Spleen (tissue), 11 donors: ENCODE results near the gene TAS2R46. TPM values are rescaled to one million over a fixed set of nuclear protein-coding genes. Genes with fewer than 3 reads are reported as not detected.

Experiments
- DNase-seq: peaks from one replicate; pipeline ENCODE4 v3.0.0-alpha.2; 2020
- H3K27ac ChIP-seq, 8 donors: fragments of 200-600 bp; sonication (generic) in 7 of 8; 1 replicate in 4 of 8; 2 replicates in 4 of 8; pipeline versions ENCODE4 v1.5.0 to v1.8.0; 2016 to 2021; ENCODE audit warnings: inconsistent platforms in 4 of 8, mild to moderate bottlenecking in 4 of 8, moderate library complexity in 1 of 8
- H3K27me3 ChIP-seq, 7 donors: fragments of 200-600 bp; sonication (generic) in 6 of 7; replicated peaks in 1 of 7; 1 replicate in 4 of 7; 2 replicates in 3 of 7; pipeline versions ENCODE4 v1.5.0 to v1.8.0; 2016 to 2021; ENCODE audit warnings: inconsistent platforms in 3 of 7, mild to moderate bottlenecking in 1 of 7
- H3K36me3 ChIP-seq, 6 donors: fragments of 200-600 bp; sonication (generic) in 5 of 6; 1 replicate in 4 of 6; 2 replicates in 2 of 6; pipeline versions ENCODE4 v1.5.0 to v1.8.0; 2016 to 2021; ENCODE audit warnings: inconsistent platforms in 2 of 6
- H3K4me1 ChIP-seq, 6 donors: fragments of 200-600 bp; sonication (generic) in 5 of 6; 1 replicate in 3 of 6; 2 replicates in 3 of 6; pipeline versions ENCODE4 v1.5.0 to v1.8.0; 2016 to 2021; ENCODE audit warnings: inconsistent platforms in 3 of 6
- H3K4me3 ChIP-seq, 8 donors: fragments of 200-600 bp; sonication (generic) in 7 of 8; 1 replicate in 4 of 8; 2 replicates in 4 of 8; pipeline versions ENCODE4 v1.5.0 to v1.8.0; 2016 to 2021; ENCODE audit warnings: inconsistent platforms in 4 of 8, mild to moderate bottlenecking in 4 of 8, moderate library complexity in 2 of 8
- H3K9me3 ChIP-seq, 8 donors: fragments of 200-600 bp; sonication (generic) in 7 of 8; 1 replicate in 4 of 8; 2 replicates in 4 of 8; pipeline versions ENCODE4 v1.5.0 to v1.8.0; 2016 to 2021; ENCODE audit warnings: inconsistent platforms in 4 of 8
- CTCF ChIP-seq, 11 experiments: fragments of 200-600 bp in 7 of 11; fragments of 450-650 bp in 4 of 11; sonication (generic) in 4 of 11; IDR thresholded peaks in 8 of 11; conservative IDR thresholded peaks in 3 of 11; 1 replicate in 7 of 11; 2 replicates in 4 of 11; pipeline versions ENCODE4 v1.4.0 to v1.8.0; 2016 to 2021; ENCODE audit warnings: antibody characterized with exemption in 11 of 11, inconsistent platforms in 4 of 11, mild to moderate bottlenecking in 1 of 11
- POLR2A ChIP-seq, 3 donors: fragments of 450-650 bp; IDR thresholded peaks; one replicate each; pipeline ENCODE4 v1.5.1; 2017; ENCODE audit warnings: antibody characterized with exemption in 3 of 3, mild to moderate bottlenecking in 1 of 3
- POLR2AphosphoS5 ChIP-seq, 3 donors: sonication (generic); formaldehyde crosslinking; IDR thresholded peaks; one replicate each; pipeline ENCODE4 v1.5.1; 2017; ENCODE audit warnings: antibody characterized with exemption in 3 of 3
- WGBS, 5 donors: extraction: QIAGEN DNeasy Blood & Tissue Kit in 3 of 5; methylation state at CpG; one replicate each; pipeline versions ENCODE4 v1.1.5 to v1.1.7; 2013 to 2018; 5-methylcytosine and 5-hydroxymethylcytosine counted together
- intact Hi-C: fragments of 100-400 bp; cut with DNase I; formaldehyde crosslinking; loops from one replicate; pipeline ENCODE4 v1.15.0; 2023; ENCODE audit warnings: low total_unique reads
- polyA plus RNA-seq, 3 donors: library from polyadenylated mRNA; stranded (reverse); fragments of 200-250 nt; gene quantifications; one replicate each; pipeline ENCODE4 v1.2.1, GENCODE V29; 2013
- total RNA-seq, 7 donors: library from RNA; depleted of rRNA in 3 of 7; stranded (reverse); fragments of >200 nt in 3 of 7; fragmentation: NEBNext Ultra II Directional in 4 of 7; extraction: Animal tissue kit (Norgen Biotek cat#: 25700) in 4 of 7; gene quantifications; one replicate each; pipeline versions ENCODE4 v1.1.0 to v1.2.1, GENCODE V29; 2016 to 2021
- donor health status: healthy with polysubstance abuse.
- donor health status: DM: no; HTN: no; CAD: no; lungs with moderate emphysema.
- donor health status: DM: no; HTN: no; CAD: no.
- donor health status: Bipolar disorder and iron deficiency.
- donor health status: healthy.
- donor health status: DM: no; HTN: no; CAD: no.
- donor health status: DM: yes; HTN: yes; CAD: no.

TAS2R46 gene
- total and polyA plus RNA-seq, 10 donors, result 2.9 to 8.8 (median 4.9) TPM; not detected in 3

- Histone ChIP-seq H3K27ac (no peak overlapping the region), H3K4me3 (no peak overlapping the region), H3K27me3 (no peaks in the 10 kb centered on the region), H3K36me3 (no peaks in the 10 kb centered on the region), H3K9me3 (peaks cover 0 to 48% (median 9%) of the 10 kb centered on the region in 8 donors), H3K4me1 (no peaks in the 10 kb centered on the region)
- WGBS, 5 donors, result 90 to 100% (median 93%) methylated on average over 2 of the region's 2 CpGs; no CpG with 5 or more reads in 1 of the 5 donors
- no peak for DNase-seq
- TF ChIP-seq POLR2AphosphoS5 (IDR thresholded peaks at IDR 0.05) (no peak), POLR2A (IDR thresholded peaks at IDR 0.05) (no peak), CTCF (IDR thresholded peaks at IDR 0.05 in 8 of 11, conservative IDR thresholded peaks at IDR 0.05 in 3 of 11) (no peak)
- intact Hi-C loops, result no loop called here
Measured at GRCh38 chr12:11081987-11082386, 19.9 kb upstream of the TAS2R46 start.

GRCh38 chr12:11078246-11078645 is 16.2 kb upstream of the TAS2R46 start:
- H3K36me3 ChIP-seq, result no peaks in the 10 kb centered on the region
- DNase-seq, result no peak
- H3K4me1 ChIP-seq, result no peaks in the 10 kb centered on the region
- intact Hi-C loops, result no loop called here
- H3K27me3 ChIP-seq, result no peaks in the 10 kb centered on the region
- H3K9me3 ChIP-seq, result peaks cover 0 to 33% (median 9%) of the 10 kb centered on the region in 8 donors
- TF ChIP-seq POLR2A (IDR thresholded peaks at IDR 0.05) (no peak), POLR2AphosphoS5 (IDR thresholded peaks at IDR 0.05) (no peak), CTCF (IDR thresholded peaks at IDR 0.05 in 8 of 11, conservative IDR thresholded peaks at IDR 0.05 in 3 of 11) (no peak)
- H3K27ac ChIP-seq, result no peak overlapping the region
- no peak overlapping the region for H3K4me3 ChIP-seq
- WGBS, 5 donors, result 79 to 100% (median 98%) methylated on average over 1 of the region's 1 CpG

DNA sequence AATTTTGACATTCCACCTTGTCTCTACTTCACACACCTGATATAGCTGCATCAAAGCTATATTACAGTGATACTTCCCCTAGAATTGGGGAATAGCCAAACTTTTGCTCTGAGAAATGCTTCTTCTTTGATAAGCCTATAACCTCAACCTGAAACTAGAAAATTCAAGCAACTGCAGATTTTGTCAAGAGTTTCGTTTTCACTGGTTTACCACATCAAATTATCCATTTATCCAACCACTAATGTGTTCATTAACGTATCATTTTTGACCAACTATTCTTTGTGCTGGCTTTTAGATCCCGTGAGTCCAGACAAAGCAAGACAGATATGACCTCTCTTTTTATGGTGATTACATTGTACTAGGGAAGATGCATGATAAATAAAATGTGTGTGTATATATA is 13.5 kb upstream of the TAS2R46 start:
- no peak for TF ChIP-seq CTCF (IDR thresholded peaks at IDR 0.05 in 8 of 11, conservative IDR thresholded peaks at IDR 0.05 in 3 of 11)
- no peak for TF ChIP-seq POLR2A (IDR thresholded peaks at IDR 0.05)
- no peak for TF ChIP-seq POLR2AphosphoS5 (IDR thresholded peaks at IDR 0.05)
- intact Hi-C loops, result no loop called here
- Histone ChIP-seq H3K4me1 (no peaks in the 10 kb centered on the region), H3K9me3 (peaks cover 0 to 12% (median under 1%) of the 10 kb centered on the region in 8 donors), H3K27me3 (no peaks in the 10 kb centered on the region), H3K27ac (no peak overlapping the region), H3K36me3 (no peaks in the 10 kb centered on the region), H3K4me3 (no peak overlapping the region)
- 0 to 80% (median 65%) methylated on average over 2 to 3 of the region's 3 CpGs for WGBS, 5 donors
- no peak for DNase-seq

GRCh38 chr12:11071414-11071813 is 9.3 kb upstream of the TAS2R46 start:
- TF ChIP-seq CTCF (IDR thresholded peaks at IDR 0.05 in 8 of 11, conservative IDR thresholded peaks at IDR 0.05 in 3 of 11), result no peak
- no peak for TF ChIP-seq POLR2AphosphoS5 (IDR thresholded peaks at IDR 0.05)
- TF ChIP-seq POLR2A (IDR thresholded peaks at IDR 0.05), result no peak
- 50 to 70% (median 64%) methylated on average over 4 of the region's 4 CpGs for WGBS, 5 donors
- intact Hi-C loops, result no loop called here
- Histone ChIP-seq H3K27me3 (no peaks in the 10 kb centered on the region), H3K9me3 (no peaks in the 10 kb centered on the region), H3K36me3 (no peaks in the 10 kb centered on the region), H3K4me3 (no peak overlapping the region), H3K4me1 (no peaks in the 10 kb centered on the region), H3K27ac (no peak overlapping the region)
- no peak for DNase-seq
